SK-N-SH treated with all-trans-retinoic acid at 6 μM for 48 hours (cell line): ENCODE data around the gene RAB25.

Experiments
- ATAC-seq: fragments of 200-7000 bp; cut with Tn5 transposase; 3 replicates; pipeline ENCODE4 v1.9.1; 2020; ENCODE audit warnings: mild to moderate bottlenecking, moderate library complexity
- ARNTL ChIP-seq: fragments of 450-650 bp; formaldehyde crosslinking; IDR thresholded peaks from 2 replicates; pipeline ENCODE4 v1.5.0; 2020; ENCODE audit warnings: low read depth, mild to moderate bottlenecking, moderate library complexity, borderline replicate concordance
- BACH2 ChIP-seq: fragments of 250-450 bp; sonication (Bioruptor Pico); IDR thresholded peaks from 2 replicates; pipeline ENCODE4 v1.9.0; 2021; ENCODE audit warnings: mild to moderate bottlenecking, borderline replicate concordance
- CREB5 ChIP-seq: fragments of 250-450 bp; sonication (Bioruptor Pico); IDR thresholded peaks from 2 replicates; pipeline ENCODE4 v1.5.1; 2020; ENCODE audit warnings: low read depth, mild to moderate bottlenecking, moderate library complexity
- CSDC2 ChIP-seq: fragments of 250-450 bp; sonication (Bioruptor Pico); IDR thresholded peaks from 2 replicates; pipeline ENCODE4 v1.5.0; 2020; ENCODE audit warnings: mild to moderate bottlenecking, moderate library complexity
- GLIS3 ChIP-seq: fragments of 250-450 bp; sonication (Bioruptor Pico); IDR thresholded peaks from 2 replicates; pipeline ENCODE4 v1.5.0; 2020; ENCODE audit warnings: mild to moderate bottlenecking, moderate library complexity
- ISL1 ChIP-seq: fragments of 250-450 bp; sonication (Bioruptor Pico); IDR thresholded peaks from 2 replicates; pipeline ENCODE4 v2.1.2; 2022; ENCODE audit warnings: mild to moderate bottlenecking, moderate library complexity
- OSR1 ChIP-seq: fragments of 250-450 bp; sonication (Bioruptor Pico); IDR thresholded peaks from 2 replicates; pipeline ENCODE4 v1.8.0; 2022; ENCODE audit warnings: moderate library complexity, mild to moderate bottlenecking, inconsistent platforms
- PATZ1 ChIP-seq: fragments of 250-450 bp; sonication (Bioruptor Pico); IDR thresholded peaks from 2 replicates; pipeline ENCODE4 v1.8.0; 2020; ENCODE audit warnings: mild to moderate bottlenecking, moderate library complexity, borderline replicate concordance
- POU6F1 ChIP-seq: fragments of 250-450 bp; sonication (Bioruptor Pico); IDR thresholded peaks from 2 replicates; pipeline ENCODE4 v1.8.0; 2021; ENCODE audit warnings: low read depth, mild to moderate bottlenecking, moderate library complexity, borderline replicate concordance
- PPARA ChIP-seq: fragments of 250-450 bp; sonication (Bioruptor Pico); IDR thresholded peaks from 2 replicates; pipeline ENCODE4 v1.5.0; 2020; ENCODE audit warnings: mild to moderate bottlenecking, borderline replicate concordance
- SNAI2 ChIP-seq: fragments of 250-450 bp; sonication (Bioruptor Pico); IDR thresholded peaks from 2 replicates; pipeline ENCODE4 v1.5.0; 2020; ENCODE audit warnings: mild to moderate bottlenecking, moderate library complexity
- TCF4 ChIP-seq: fragments of 250-450 bp; sonication (Bioruptor Pico); IDR thresholded peaks from 2 replicates; pipeline ENCODE4 v1.8.0; 2021; ENCODE audit warnings: mild to moderate bottlenecking, moderate library complexity, borderline replicate concordance
- TOX ChIP-seq: fragments of 250-450 bp; sonication (Bioruptor Pico); IDR thresholded peaks from 2 replicates; pipeline ENCODE4 v1.8.0; 2021; ENCODE audit warnings: mild to moderate bottlenecking, moderate library complexity, borderline replicate concordance
- TSHZ2 ChIP-seq: fragments of 250-450 bp; sonication (Bioruptor Pico); IDR thresholded peaks from 2 replicates; pipeline ENCODE4 v1.5.0; 2020; ENCODE audit warnings: mild to moderate bottlenecking, moderate library complexity
- ZC3H10 ChIP-seq: fragments of 250-450 bp; sonication (Bioruptor Pico); IDR thresholded peaks from 2 replicates; pipeline ENCODE4 v1.5.1; 2021; ENCODE audit warnings: mild to moderate bottlenecking, moderate library complexity
- ZFP30 ChIP-seq: fragments of 450-650 bp; formaldehyde crosslinking; IDR thresholded peaks from 2 replicates; pipeline ENCODE4 v1.5.0; 2022; ENCODE audit warnings: mild to moderate bottlenecking, moderate library complexity
- ZNF565 ChIP-seq: fragments of 450-650 bp; formaldehyde crosslinking; conservative IDR thresholded peaks from 2 replicates; pipeline ENCODE4 v1.5.0; 2020; ENCODE audit warnings: low read depth, mild to moderate bottlenecking, moderate library complexity
- ZNF70 ChIP-seq: fragments of 450-650 bp; formaldehyde crosslinking; IDR thresholded peaks from 2 replicates; pipeline ENCODE4 v1.5.0; 2020; ENCODE audit warnings: mild to moderate bottlenecking, moderate library complexity
- ZNF8 ChIP-seq: fragments of 450-650 bp; formaldehyde crosslinking; IDR thresholded peaks from 2 replicates; pipeline ENCODE4 v1.5.0; 2020; ENCODE audit warnings: mild to moderate bottlenecking, moderate library complexity

Gene RAB25

GRCh38 chr1:156055281-156056048 is 5.5 kb upstream of the RAB25 start:
- no peak for TF ChIP-seq ISL1 (CRISPR knock-in tag)
- TF ChIP-seq OSR1, result no peak
- no peak for TF ChIP-seq POU6F1 (CRISPR knock-in tag)
- no peak for TF ChIP-seq ZNF565
- TF ChIP-seq BACH2, result no peak
- no peak for TF ChIP-seq ZNF8 (CRISPR knock-in tag)
- no peak for TF ChIP-seq TCF4 (CRISPR knock-in tag)
- no peak for TF ChIP-seq ZNF70 (CRISPR knock-in tag)
- no peak for TF ChIP-seq CREB5 (CRISPR knock-in tag)
- no peak for TF ChIP-seq TOX
- no peak for TF ChIP-seq ZC3H10
- no peak for TF ChIP-seq PATZ1 (CRISPR knock-in tag)
- no peak for TF ChIP-seq GLIS3 (CRISPR knock-in tag)
- no peak for TF ChIP-seq TSHZ2 (CRISPR knock-in tag)
- TF ChIP-seq ARNTL (CRISPR knock-in tag), result no peak
- no peak for TF ChIP-seq ZFP30 (CRISPR knock-in tag)
- ATAC-seq, result no peak

GRCh38 chr1:156056326-156056849 is 4.6 kb upstream of the RAB25 start:
- ATAC-seq, result no peak

More at GRCh38 chr1:156056326-156056849, 4.6 kb upstream of the RAB25 start:
- TF ChIP-seq ZC3H10, result no peak
- no peak for TF ChIP-seq TSHZ2 (CRISPR knock-in tag)
- TF ChIP-seq CSDC2 (CRISPR knock-in tag), result no peak
- TF ChIP-seq ZNF565, result no peak
- no peak for TF ChIP-seq TCF4 (CRISPR knock-in tag)
- no peak for TF ChIP-seq SNAI2 (CRISPR knock-in tag)
- TF ChIP-seq BACH2, result no peak
- TF ChIP-seq PATZ1 (CRISPR knock-in tag), result no peak
- TF ChIP-seq POU6F1 (CRISPR knock-in tag), result no peak
- TF ChIP-seq PPARA (CRISPR knock-in tag), result no peak
- no peak for TF ChIP-seq ZNF70 (CRISPR knock-in tag)
